HFF-Myc (cell line): ENCODE data around the gene LCE4A.
"Not testable (repeated sequence)": the region's sequence is repeated elsewhere in the genome, so short reads cannot be mapped to it uniquely, and the experiment has no call there.

ENCODE experiments used
- DNase-seq: peaks from one replicate; pipeline ENCODE4 v3.0.0-alpha.2; 2011; ENCODE audit warnings: low read depth; ENCODE audit errors: extremely low read depth
- H3K4me3 ChIP-seq: replicated peaks from 2 replicates; pipeline ENCODE4 v1.5.1; 2011; ENCODE audit warnings: low read depth, mild to moderate bottlenecking, control low read depth, low read length
- TF ChIP-seq, protein P1 (sequence below): IDR thresholded peaks from 2 replicates; pipeline ENCODE4 v1.5.1; 2012; ENCODE audit warnings: mild to moderate bottlenecking, low read depth, low read length, control low read depth; ENCODE audit errors: missing control alignments

The LCE4A gene

GRCh38 chr1:152707860-152708259 is at the start of gene LCE4A:
Gene LCE4A (plus strand): TSS chr1:152708160. CDS start chr1:152709076, 916 bp downstream.
- TF ChIP-seq, protein P1, sequence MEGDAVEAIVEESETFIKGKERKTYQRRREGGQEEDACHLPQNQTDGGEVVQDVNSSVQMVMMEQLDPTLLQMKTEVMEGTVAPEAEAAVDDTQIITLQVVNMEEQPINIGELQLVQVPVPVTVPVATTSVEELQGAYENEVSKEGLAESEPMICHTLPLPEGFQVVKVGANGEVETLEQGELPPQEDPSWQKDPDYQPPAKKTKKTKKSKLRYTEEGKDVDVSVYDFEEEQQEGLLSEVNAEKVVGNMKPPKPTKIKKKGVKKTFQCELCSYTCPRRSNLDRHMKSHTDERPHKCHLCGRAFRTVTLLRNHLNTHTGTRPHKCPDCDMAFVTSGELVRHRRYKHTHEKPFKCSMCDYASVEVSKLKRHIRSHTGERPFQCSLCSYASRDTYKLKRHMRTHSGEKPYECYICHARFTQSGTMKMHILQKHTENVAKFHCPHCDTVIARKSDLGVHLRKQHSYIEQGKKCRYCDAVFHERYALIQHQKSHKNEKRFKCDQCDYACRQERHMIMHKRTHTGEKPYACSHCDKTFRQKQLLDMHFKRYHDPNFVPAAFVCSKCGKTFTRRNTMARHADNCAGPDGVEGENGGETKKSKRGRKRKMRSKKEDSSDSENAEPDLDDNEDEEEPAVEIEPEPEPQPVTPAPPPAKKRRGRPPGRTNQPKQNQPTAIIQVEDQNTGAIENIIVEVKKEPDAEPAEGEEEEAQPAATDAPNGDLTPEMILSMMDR = no peak
- H3K4me3 ChIP-seq = no peak within 1 kb of the TSS
- DNase-seq = no peak

DNA sequence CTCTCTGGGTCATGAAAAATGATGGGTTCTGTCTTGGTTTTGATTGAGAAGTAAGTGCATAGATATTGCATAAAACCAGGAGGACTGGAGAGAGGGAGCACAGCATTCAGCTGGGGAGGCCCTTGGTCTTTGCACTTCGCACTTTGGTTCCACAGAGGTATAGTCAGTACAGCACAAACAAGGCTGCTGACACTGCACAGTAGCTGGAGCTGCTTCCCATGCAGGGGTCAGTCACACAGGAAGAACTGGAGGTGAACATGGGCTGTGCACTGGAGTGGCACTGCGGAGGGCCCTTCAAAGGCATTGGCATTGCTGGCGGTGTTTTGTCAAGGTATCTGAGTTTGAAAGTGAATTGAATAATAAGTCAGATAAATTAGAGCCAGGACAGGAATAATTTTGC is 49.3 kb upstream of the LCE4A start:
- TF ChIP-seq, protein P1 = no peak
- no peak overlapping the region for H3K4me3 ChIP-seq
- no peak for DNase-seq

DNA sequence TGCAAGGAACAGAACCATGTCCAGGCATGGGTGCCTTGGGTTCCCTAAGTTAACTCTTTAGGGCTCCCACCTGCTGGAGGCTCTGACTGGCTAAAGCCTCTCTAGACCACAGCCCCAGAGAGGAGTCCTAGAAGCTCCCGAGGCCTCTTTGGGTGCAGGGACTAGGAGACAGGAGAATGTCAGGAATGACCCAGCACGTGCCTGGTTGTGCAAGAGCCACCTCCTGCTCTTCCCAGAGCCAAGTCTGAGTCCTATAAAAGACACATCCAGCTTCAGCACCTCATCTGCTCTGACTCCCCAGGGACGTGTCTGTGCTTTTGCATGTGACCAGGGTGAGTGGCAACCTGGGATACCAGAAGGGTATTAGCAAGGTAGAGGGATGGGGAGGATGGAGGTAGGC is 44.9 kb upstream of the LCE4A start, which contains the start of gene LCE2D:
TSS of gene LCE2D (plus strand) at position 283 of the 400 bp plus-strand sequence. CDS start 726 bp downstream, outside the sequence.
- no peak within 1 kb of the TSS for H3K4me3 ChIP-seq
- no peak for DNase-seq
- TF ChIP-seq, protein P1 = no peak

- H3K4me3 ChIP-seq, DNase-seq: not testable (repeated sequence)
These were observed 41.8 kb upstream of the LCE4A start for GRCh38 chr1:152666171-152666570.

- no peak overlapping the region for H3K4me3 ChIP-seq
- TF ChIP-seq, protein P1 = no peak
- no peak for DNase-seq
These were observed 40.3 kb upstream of the LCE4A start for GRCh38 chr1:152667648-152668047.

GRCh38 chr1:152673016-152673415 is 34.9 kb upstream of the LCE4A start:
- DNase-seq = no peak
- no peak overlapping the region for H3K4me3 ChIP-seq
- TF ChIP-seq, protein P1 = no peak

GRCh38 chr1:152674983-152675382 is 33.0 kb upstream of the LCE4A start, which contains the start of gene LCE2C:
Gene LCE2C (plus strand): TSS chr1:152675279. CDS start chr1:152676016, 737 bp downstream.
- not testable (repeated sequence) for DNase-seq, H3K4me3 ChIP-seq

- TF ChIP-seq, protein P1 = no peak
- DNase-seq = no peak
- no peak overlapping the region for H3K4me3 ChIP-seq
These were observed 28.5 kb upstream of the LCE4A start for GRCh38 chr1:152679459-152679858.
